ENCODE measurements around the gene ZFYVE9. TPM values are rescaled to one million over a fixed set of nuclear protein-coding genes. Genes with fewer than 3 reads are reported as not detected.

ZFYVE9 gene
- total RNA-seq, 2 donors from 2014 or later, result 15.5 to 16.1 TPM

Other genes with a start within 250 kb of the ZFYVE9 start
- gene RAB3B, start 151.4 kb upstream of the ZFYVE9 start, total RNA-seq, result not detected
- 1 to 10 TPM; 3.9 to 5.4 TPM for gene KTI12, start 108.3 kb upstream of the ZFYVE9 start, total RNA-seq
- gene TXNDC12, start 86.9 kb upstream of the ZFYVE9 start, total RNA-seq, result 10 to 100 TPM; 29.9 to 38.7 TPM
- 10 to 100 TPM; 28.7 to 36.3 TPM for gene BTF3L4, start 85.8 kb upstream of the ZFYVE9 start, total RNA-seq
- 10 to 100 TPM; 16.3 to 18.5 TPM for gene CC2D1B, start 224.1 kb downstream of the ZFYVE9 start, total RNA-seq